ENCODE data around the gene KLF5. TPM values are rescaled to one million over a fixed set of nuclear protein-coding genes. Genes with fewer than 3 reads are reported as not detected.

KLF5 gene
- total RNA-seq, 1 donor from 2014 or later: 7.4 TPM

DNA sequence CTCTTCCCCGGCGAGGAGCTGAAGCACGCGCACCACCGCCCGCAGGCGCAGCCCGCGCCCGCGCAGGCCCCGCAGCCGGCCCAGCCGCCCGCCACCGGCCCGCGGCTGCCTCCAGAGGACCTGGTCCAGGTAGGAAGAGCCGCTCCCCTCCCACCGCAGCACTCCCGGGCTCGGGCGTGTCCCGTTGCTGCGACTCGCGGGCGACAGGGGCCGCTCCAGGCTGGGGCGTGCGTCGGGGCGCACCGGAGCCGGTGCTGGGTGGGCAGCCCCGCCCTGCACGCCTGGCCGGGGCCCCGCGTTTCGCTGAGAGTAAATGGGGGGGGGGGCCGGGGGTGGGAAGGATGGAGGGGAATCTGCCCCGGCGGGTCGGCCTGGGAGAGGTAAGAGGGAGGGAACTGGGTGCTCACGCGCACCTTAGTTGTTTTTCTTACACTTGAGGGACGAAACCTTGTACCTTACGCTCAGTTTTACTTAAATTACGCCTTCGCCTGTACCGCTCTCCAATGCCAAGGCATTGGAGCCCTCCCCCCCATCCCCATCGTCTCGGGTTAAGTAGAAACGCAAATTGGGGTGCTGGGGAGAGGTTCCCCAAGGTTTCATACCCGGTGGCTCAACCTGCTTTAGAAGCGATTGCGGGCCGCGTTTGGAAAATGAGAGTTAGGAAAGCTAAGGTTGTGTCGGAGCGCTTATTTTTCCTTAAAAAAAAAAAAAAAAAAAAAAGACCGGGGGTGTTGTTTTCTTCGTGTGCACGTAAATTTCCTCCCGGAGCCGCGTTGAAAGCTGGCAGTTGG, 850 bp downstream of the KLF5 start:
- DNase-seq (ENCODE audit: low read depth): no peak

DNA sequence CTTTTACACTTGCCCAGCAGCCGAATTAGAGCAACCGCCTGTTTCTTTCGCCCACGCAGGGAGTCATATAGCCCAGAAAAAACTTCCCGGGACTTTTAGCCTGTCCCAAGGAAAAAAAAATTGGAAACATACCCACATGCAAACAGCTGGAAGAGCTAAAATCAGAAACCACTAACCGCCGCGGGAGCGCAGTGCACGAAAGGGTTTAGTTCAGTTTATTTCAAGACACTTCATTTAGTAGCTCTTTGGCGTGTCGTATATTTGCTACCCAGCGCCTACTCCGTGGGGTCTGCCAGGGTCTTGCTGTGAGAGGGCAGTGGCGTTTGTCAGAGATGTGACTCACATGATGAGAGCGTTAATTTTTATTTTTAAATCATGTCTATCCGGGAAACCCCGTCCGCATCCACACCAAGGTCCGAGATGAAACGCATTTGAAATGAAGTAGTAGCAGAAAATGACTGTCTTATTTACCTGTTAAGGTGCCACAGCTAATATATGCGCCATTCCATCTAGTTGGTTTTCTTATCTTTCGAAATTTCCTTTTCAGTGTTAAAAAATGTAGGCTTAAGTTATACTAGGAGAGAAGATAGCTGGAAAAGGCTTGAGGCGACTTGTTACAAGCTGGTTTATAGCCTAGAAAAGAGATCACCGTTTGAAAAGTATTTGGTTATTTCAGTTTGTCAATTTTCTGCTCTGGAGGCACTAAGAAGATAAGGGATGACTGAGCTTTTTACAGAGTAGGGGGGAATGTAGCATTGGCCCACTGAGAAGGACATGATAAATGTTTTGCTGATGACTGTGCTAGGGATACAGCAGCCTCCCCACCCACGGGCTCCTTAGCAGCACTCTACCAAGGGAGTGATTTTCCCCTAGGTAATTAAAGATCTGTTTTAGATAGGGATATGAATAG, 1.7 kb downstream of the KLF5 start:
- DNase-seq (ENCODE audit: low read depth): peak; percentile 64

DNA sequence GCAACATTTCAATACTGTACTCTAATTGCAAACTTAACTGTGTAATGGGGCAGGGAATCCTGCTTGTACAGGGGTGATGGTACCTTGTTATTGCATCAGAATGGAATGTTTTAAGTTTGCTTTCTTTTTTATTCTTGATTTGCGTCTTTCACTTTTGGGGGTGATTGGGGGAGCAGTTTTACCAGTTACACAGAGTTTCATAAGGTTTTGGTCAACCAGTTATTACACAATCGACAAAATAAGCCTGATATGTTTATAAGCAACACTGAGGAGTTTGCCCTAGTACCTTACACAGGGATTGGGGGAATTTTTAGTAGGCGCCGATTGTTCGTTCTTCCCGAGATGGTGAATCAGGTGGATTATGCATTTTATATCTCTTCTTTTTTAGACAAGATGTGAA, 2.7 kb downstream of the KLF5 start:
- peak; percentile 47 for DNase-seq (ENCODE audit: low read depth)

DNA sequence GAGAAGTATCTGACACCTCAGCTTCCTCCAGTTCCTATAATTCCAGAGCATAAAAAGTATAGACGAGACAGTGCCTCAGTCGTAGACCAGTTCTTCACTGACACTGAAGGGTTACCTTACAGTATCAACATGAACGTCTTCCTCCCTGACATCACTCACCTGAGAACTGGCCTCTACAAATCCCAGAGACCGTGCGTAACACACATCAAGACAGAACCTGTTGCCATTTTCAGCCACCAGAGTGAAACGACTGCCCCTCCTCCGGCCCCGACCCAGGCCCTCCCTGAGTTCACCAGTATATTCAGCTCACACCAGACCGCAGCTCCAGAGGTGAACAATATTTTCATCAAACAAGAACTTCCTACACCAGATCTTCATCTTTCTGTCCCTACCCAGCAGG, 3.1 kb downstream of the KLF5 start:
- DNase-seq (ENCODE audit: low read depth): no peak

DNA sequence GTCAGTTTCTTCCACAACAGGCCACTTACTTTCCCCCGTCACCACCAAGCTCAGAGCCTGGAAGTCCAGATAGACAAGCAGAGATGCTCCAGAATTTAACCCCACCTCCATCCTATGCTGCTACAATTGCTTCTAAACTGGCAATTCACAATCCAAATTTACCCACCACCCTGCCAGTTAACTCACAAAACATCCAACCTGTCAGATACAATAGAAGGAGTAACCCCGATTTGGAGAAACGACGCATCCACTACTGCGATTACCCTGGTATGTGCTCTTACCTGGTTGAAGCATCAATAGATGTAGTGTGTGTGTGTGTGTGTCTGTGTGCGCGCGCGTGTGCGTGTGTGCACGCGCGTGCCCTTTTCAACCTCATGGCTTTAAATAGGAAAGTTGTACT, 3.7 kb downstream of the KLF5 start:
- no peak for DNase-seq (ENCODE audit: low read depth)

DNA sequence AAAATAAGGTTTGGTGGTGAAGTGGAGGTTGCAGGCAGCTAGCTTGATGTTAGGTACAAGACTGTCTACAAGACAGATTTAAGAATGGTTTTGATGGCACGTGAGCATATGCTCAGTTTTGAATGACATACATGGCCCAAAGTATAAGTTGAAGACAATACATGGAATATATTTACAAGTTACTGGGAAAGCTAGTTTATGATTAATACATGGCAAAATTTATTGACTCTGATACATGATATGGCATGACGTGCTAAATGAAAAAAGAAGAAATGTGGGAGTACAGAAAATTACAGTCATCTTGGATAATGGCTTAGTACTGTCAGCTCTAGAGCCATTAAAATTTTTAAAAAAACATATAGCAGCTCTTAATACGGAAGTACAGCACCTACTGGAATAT, 4.4 kb downstream of the KLF5 start:
- DNase-seq (ENCODE audit: low read depth): no peak

DNA sequence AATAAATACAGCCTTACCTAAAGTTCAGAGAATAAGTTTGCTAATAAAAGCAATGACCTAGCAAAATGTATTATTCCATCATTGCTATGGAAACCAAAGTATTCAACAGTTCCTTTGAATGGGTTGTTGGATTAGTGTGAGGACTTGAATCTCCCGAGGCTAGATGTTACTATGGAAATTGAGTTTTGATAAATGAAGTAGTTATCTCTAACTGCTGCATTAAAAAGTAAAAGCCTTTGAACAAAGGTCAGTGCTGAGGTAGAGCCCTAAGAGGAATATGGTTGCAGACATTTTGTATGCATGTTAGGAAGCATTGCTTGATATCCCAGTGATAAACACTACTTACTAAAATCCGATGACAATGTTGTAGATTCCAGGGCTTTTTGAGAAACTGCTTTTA, 6.2 kb downstream of the KLF5 start:
- no peak for DNase-seq (ENCODE audit: low read depth)

DNA sequence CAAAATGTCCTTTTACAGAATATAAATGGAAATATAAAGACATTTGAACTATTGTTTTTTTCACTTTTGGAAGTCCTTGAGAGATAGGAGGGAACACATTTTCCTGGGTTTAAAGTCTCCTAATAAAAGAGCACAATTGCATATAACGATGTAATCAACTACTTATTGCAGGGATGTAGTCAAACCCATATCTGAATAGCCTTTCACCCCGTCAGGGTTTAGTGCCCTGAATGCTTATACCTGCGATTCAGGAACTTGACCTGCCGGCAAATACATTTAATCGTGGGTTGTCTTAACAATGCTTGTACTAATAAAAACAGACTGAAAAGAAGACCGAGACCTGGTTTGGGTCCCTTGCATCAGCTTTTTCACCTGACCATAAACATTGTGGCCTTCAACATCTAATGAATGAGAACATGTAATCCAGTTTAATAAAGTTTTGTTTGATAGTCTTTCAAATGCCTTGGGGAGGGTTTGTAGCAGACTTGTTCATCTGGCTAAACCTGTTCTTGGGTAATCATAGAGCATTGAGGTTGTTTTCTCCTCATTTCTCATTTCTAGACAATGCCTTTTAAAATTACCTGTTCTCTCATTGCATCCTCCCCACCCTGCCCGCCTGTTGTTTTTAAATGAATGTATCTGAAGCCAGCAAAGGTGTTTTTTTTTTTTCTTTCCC, 7.0 kb downstream of the KLF5 start:
- DNase-seq (ENCODE audit: low read depth): no peak

DNA sequence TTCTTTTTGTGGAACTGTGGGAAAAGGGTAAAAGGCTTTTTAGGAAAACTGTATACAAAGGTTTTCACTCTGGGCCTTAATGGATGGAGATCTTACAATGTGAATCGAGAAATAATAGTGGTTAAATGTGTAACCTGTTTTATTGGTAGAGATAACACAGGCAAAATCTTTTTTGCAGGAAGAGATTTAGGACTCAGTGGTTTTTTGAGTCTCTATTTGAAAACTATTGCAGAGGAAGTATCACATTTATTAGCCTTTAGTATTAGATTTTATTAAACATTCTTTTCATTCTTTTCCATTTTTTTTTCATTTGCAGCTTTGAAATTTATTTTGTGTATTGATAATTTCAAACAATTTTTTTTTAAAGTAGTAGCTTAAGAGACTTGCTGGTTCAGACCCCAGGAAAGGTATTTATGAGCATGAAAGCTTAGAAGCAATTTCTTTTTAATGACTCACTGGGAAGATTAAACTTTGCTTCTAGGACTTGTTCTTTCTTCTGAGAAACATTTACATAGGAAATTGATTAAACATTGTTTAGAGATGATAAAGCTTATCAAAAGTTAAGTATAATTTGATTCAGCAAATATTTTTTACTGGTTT, 10.5 kb downstream of the KLF5 start:
- DNase-seq (ENCODE audit: low read depth): peak; percentile 74

DNA sequence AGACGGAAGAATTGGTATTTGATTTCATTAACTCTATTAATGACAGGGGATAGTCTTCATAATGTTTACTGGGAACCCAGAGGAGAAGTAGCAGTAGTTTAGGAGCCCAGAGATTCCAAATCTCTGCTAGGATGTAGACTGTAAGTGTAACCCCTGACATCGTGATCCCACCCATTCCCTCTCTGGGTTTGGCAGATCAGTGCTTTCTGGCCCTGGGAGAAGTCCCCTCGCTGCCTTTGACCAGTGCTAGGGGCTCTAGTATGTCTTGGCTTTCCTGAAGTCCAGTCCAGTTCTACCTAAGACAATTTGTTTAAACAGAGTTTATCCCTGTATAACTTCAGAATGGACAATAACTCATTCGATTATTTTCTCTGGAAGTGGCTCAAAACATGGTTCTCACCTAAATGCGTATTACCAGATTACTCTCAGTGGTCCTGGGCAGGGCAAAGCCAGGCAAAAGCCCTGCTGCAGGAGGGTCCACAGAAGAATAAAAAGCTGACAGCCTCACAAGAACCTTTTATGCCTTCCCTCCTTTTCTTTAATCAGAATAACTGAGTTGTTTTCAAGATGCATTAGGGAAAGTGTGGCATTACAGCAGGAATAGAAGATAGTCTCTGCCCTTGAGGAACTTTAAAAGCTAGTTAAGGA, 11.8 kb downstream of the KLF5 start:
- DNase-seq (ENCODE audit: low read depth): no peak

DNA sequence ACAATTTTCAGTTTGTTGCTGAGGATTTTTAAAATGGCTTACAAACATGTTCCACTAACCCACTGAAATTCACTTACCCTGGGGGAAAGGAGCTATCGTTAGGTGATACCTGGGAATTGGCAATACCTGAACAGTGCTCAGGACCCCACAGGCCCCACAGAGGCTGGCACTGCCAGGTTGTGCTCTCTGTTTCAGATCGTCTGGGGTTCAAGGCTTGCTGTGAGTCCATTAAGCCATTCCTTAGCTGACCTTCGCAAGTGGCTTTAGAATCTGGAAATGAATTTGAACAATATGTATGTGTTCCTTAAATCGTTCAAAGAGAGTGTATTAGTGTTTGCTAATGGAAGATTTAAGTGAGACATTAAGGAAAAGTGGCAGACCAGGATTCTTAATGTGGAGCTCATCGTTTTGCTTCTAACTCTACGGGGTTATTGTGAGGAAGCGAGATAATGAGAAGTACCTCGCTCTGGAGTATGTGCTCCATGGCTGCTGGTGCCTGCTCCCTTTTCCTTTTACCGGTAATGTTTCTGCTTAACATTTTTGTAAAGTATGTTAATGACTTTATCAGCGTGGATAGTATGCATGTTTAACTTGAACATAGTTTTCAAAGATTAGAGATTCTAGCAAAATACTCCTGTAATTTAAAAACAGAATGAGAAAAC, 13.6 kb downstream of the KLF5 start:
- DNase-seq (ENCODE audit: low read depth): no peak

DNA sequence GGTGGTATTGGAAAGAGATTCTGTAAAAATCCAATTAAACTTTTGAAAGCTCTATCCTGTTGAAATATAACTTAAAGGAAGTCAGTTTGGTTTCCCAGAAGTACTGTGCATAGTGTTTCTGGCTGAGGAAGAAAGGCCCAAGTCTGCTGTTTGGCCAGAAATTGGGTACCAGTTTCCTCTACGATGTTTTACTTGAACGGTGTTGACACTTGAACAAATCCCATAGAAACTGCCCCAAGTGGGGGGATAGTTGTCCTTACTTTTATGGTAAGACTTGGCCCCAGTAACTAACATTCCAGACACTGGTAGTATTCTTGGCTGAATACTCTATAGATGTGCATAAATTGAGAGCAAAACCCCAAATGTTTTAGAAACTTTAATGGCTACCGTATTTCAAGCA, 14.2 kb downstream of the KLF5 start:
- DNase-seq (ENCODE audit: low read depth): no peak

DNA sequence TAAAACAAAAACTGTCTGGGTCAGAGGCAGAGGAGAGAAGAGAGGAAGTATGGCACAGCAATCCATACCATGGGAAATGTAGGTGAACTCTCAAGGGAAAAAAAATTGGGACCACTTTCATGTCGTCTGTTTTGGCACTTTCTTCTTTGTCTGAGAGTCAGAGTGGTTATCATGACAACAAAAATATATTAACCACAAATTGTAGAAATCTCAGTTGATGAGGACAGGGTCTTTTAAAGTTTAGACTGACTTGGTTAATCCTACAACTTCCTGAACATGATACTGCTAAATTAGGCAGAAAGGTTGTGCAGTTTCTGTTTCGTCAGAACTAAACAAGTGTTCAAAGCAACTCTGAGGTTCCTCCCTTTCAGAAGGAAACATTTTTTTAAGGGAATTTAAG, 15.2 kb downstream of the KLF5 start:
- DNase-seq (ENCODE audit: low read depth): no peak

DNA sequence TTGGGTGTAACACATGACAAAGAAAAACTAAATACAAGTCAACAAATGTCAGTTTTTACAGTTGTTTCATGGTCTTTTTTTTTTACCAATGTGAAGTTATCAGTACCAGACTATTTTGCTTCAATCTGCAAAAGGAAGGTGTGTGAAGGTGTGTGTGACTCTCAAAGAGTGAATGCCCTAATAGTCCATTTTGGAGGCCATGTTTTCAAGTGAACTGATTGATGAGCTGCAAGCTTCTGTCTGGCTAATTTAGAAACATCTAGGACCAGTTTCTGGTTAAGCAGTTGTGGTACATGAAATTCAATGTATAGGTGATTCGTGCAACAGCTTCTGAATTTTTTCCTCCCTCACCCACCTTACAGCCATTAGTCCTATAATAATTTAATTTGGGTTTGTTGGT, 16.1 kb downstream of the KLF5 start:
- DNase-seq (ENCODE audit: low read depth): no peak

DNA sequence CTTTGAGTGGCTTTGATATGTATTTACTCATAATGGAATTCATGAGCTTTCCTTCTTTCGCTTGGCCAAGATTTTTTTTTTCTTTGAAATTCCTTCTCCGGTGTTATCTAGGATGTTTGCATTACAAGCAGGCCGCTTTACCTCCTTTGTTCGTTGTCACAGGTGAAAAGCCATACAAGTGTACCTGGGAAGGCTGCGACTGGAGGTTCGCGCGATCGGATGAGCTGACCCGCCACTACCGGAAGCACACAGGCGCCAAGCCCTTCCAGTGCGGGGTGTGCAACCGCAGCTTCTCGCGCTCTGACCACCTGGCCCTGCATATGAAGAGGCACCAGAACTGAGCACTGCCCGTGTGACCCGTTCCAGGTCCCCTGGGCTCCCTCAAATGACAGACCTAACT, 16.7 kb downstream of the KLF5 start:
- DNase-seq (ENCODE audit: low read depth): no peak

DNA sequence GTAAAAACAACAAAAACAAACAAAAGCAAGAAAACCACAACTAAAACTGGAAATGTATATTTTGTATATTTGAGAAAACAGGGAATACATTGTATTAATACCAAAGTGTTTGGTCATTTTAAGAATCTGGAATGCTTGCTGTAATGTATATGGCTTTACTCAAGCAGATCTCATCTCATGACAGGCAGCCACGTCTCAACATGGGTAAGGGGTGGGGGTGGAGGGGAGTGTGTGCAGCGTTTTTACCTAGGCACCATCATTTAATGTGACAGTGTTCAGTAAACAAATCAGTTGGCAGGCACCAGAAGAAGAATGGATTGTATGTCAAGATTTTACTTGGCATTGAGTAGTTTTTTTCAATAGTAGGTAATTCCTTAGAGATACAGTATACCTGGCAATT, 17.1 kb downstream of the KLF5 start:
- no peak for DNase-seq (ENCODE audit: low read depth)

DNA sequence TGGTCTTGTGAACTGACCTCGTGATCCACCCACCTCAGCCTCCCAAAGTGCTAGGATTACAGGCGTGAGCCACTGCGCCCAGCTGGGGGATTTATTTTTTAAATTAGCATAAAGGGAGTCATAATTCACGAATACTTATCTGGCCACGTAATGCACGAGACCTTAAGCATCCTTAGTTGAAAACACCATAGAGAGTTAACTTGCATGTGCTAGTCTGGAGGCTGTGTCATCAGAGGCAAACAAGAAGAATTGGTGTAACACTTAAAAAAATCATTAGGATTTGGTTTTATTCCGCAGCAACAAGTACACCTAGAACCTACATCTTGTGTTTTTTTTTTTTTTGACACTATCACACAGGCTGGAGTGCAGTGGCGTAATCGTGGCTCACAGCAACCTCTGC, 19.1 kb downstream of the KLF5 start:
- no peak for DNase-seq (ENCODE audit: low read depth)

DNA sequence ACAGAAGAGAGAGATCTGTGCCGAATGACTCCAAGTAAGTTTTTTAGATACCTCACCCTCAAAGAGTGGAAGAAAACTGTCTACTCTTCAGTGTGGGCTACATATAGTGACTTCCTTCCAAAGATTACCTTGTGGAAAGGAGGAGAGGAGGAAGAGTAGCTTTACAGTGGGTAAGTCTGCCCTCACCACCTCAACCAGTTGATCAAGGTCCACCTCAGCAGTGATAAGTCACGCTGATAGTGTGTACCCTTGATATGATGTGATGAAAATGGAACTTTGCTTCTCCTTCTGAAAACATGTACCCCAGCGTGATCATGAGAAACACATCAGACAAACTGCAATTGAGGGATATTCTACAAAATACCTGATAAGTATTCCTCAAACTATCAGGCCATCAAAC, 20.6 kb downstream of the KLF5 start:
- no peak for DNase-seq (ENCODE audit: low read depth)

DNA sequence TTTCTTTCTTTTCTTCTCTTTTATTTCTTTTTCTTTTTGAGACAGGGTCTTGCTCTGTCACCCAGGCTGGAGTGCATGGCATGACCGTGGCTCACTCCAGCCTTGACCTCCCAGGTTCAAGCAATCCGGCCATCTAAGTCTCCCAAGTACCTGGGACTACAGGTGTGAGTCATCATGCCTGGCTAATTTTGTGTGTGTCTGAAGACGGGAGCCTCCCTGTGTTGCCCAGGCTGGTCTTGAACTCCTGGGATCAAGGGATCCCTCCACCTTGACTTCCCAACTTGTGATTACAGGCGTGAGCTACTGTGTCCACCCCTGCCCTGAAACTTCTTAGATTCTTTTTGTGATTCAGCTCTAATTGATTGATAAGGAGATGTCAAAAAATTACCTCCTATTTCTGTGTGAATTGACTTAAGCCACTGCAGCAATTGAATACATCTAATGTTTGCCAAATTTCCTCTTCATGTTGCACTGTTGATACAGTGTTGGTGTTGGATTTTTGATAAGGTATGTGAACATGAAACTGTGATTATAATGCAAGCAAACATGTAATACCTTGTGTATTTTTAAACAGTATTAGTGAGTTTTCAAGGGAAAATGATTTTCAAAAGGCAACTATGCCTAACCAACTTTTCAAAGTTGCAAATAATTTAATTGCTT, 22.6 kb downstream of the KLF5 start:
- DNase-seq (ENCODE audit: low read depth): no peak

DNA sequence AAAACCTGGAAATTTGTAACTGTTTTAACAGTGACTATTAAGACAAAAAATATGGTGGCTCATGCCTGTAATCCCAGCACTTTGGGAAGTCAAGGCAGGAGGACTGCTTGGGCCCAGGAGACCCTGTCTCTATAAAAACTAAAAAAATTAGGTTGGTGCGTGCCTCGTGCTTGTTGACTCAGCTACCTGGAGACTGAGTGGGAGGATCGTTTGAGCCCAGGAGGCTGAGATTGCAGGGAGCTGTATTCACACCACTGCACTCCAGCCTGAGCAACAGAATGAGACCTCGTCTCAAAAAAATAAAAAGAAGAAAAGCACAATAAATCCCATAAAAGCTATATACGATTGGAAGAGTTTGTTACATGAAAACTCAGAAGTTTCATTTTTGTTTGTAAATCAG, 23.7 kb downstream of the KLF5 start:
- DNase-seq (ENCODE audit: low read depth): peak; percentile 71

DNA sequence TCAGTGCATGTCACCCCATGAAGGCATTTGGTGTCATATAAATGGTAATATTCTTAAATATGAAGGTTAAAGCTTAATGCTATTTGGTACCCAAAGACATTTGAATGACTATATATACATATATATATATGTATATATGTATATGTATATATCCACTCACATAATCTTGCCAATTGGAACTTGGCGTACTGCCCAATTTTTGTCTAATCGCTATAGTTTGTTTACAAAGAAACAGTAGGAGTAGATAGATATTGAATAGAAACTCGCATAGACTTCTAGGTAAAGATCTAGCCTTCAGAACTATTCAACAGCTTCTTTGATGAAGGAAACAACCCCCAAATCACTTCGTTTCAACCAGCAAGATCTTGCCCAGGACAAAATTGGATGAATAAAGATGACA, 24.1 kb downstream of the KLF5 start:
- DNase-seq (ENCODE audit: low read depth): no peak

All from renal cortical epithelial cell (primary cell).